ENCODE results near the gene RXRA. TPM values are rescaled to one million over a fixed set of nuclear protein-coding genes. Genes with fewer than 3 reads are reported as not detected.

The RXRA gene
- total RNA-seq (2016; rRNA removed; fragmentation: Illumina TruSeq; extraction: Trizol) (19.2 and 29.2 TPM in 2 replicates), polyA plus RNA-seq (2011; rRNA removed) (18.9 and 23.8 TPM in 2 replicates), polyA minus RNA-seq (2011; rRNA and poly(A)+ RNA removed; ENCODE audit: low replicate concordance) (26.4 and 69.1 TPM in 2 replicates), Bru-seq, nascent RNA (percentile 54 among the genes with signal in this experiment), BruChase-seq, experiment 1, labeled RNA remaining after a 6-hour chase (percentile 66 among the genes with signal in this experiment), BruChase-seq, experiment 2, labeled RNA remaining after a 2-hour chase (percentile 63 among the genes with signal in this experiment)
- 24.1 and 24.5 TPM in 2 replicates for total RNA-seq (2016; cell fraction: cytosol; rRNA removed; fragmentation: Illumina TruSeq; extraction: Trizol; ENCODE audit: low read depth)
- total RNA-seq (2016; cell fraction: insoluble cytoplasmic fraction; rRNA removed; fragmentation: Illumina TruSeq; extraction: Trizol), result 16.2 and 29.2 TPM in 2 replicates
- 50.6 and 51.0 TPM in 2 replicates for total RNA-seq (2016; cell fraction: membrane; rRNA removed; fragmentation: Illumina TruSeq; extraction: Trizol)
- total RNA-seq (2016; cell fraction: nucleus; rRNA removed; fragmentation: Illumina TruSeq; extraction: Trizol), result 14.5 and 14.9 TPM in 2 replicates
- polyA plus RNA-seq (2011; cell fraction: cytosol; rRNA removed), result 20.3 and 28.6 TPM in 2 replicates
- polyA plus RNA-seq (2011; cell fraction: nucleus; rRNA removed), result 25.5 and 28.6 TPM in 2 replicates
- 42.6 and 48.4 TPM in 2 replicates for polyA plus RNA-seq (2012)
- polyA plus RNA-seq (2016; cell fraction: cytosol; fragmentation: Illumina TruSeq; extraction: Trizol; ENCODE audit: low read depth), result 68.3 and 74.3 TPM in 2 replicates
- polyA plus RNA-seq (2016; cell fraction: insoluble cytoplasmic fraction; fragmentation: Illumina TruSeq; extraction: Trizol; ENCODE audit: low read depth), result 28.2 and 39.1 TPM in 2 replicates
- 81.0 and 95.6 TPM in 2 replicates for polyA plus RNA-seq (2016; cell fraction: membrane; fragmentation: Illumina TruSeq; extraction: Trizol; ENCODE audit: low read depth)
- polyA plus RNA-seq (2016; cell fraction: nucleus; fragmentation: Illumina TruSeq; extraction: Trizol; ENCODE audit: insufficient read depth, low read depth), result 27.8 and 30.7 TPM in 2 replicates
- polyA minus RNA-seq (2011; cell fraction: cytosol; rRNA and poly(A)+ RNA removed), result 27.2 and 30.5 TPM in 2 replicates
- 13.6 and 15.8 TPM in 2 replicates for polyA minus RNA-seq (2011; cell fraction: nucleus; rRNA and poly(A)+ RNA removed)
- long read RNA-seq, experiment 1, partial matches to known transcripts, result 3 of 12 reads
- long read RNA-seq, experiment 1, other reads (novel, unspliced or antisense), result 9 of 12 reads
- long read RNA-seq, experiment 2, transcript RXRA-202 (10 exons, 1,846 nt), result major isoform, 59 of 145 reads
- long read RNA-seq, experiment 2, partial matches to known transcripts, result 25 of 145 reads
- long read RNA-seq, experiment 2, other reads (novel, unspliced or antisense), result 61 of 145 reads

DNA sequence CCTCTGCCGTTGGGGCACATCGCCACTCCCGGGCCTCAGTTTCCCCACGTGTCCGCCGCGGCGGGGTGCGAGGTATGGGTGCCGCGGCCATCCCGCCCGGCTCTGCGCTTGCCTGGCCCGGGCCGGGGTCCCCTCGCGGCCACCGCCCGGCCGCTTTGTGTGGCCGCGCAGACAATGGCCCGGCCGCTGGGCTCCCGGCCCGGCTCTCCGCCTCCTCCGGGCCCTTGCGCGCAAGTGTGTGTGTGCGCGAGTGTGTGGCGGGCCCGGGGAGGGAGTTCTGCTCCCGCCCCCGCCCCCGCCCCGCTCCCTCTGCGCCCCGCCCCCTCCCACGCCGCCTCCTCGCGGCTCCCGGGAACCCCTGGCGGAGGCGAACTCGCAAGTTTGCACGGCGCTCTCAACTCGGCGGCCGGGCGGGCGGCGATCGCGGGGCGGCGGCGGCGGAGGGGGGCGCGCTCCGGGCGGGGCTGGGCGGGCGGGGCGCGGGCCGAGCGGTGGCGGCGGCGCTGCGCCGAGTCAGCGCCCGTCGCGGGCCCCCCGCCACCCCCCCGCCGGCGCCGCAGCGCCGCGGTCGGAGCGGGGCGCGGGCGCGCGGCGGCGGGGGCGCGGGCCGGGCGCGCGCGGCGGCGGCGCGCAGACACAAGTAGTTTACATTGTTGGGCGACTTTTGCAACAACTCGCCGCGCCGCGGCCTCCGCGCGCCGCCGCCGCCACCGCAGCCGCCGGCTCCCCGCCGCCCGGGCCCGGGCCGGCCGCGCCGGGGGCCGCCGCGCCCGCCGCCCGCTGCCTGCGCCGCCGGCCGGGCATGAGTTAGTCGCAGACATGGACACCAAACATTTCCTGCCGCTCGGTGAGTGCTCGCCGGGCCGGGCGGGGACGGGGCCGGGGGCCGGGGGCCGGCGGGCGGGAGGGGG, at the start of gene RXRA:
Gene RXRA, plus strand, starts transcription at position 643 of the 911 bp plus-strand sequence. Its CDS starts 177 bp downstream, at position 820.
- Histone ChIP-seq H3K27me3 (ENCODE audit: control insufficient read depth in 1 of 2, insufficient read depth in 2 of 2, low read length in 2 of 2) (no peaks in the 10 kb centered on the region; a peak in 2 of 5 replicates), H3K27ac (ENCODE audit: extremely low read length, insufficient read depth, low read length) (peak within 1 kb of the TSS; percentile 99), H2AFZ (ENCODE audit: low read length) (no peak within 1 kb of the TSS), H3K9me3 (ENCODE audit: low read length) (no peaks in the 10 kb centered on the region), H3K4me2 (ENCODE audit: low read depth, low read length) (peak within 1 kb of the TSS; percentile 98), H3K79me2 (ENCODE audit: insufficient read depth, low read length) (peaks cover 41% of the 10 kb centered on the region), H3K36me3 (replicated peaks in 1 of 2; ENCODE audit: control insufficient read depth in 1 of 2, insufficient read depth in 2 of 2, low read length in 2 of 2) (no peaks in the 10 kb centered on the region), H3K4me1 (ENCODE audit: insufficient read depth, low read length) (peaks cover 77% of the 10 kb centered on the region), H4K20me1 (ENCODE audit: insufficient read depth, low read length) (peaks cover 7% of the 10 kb centered on the region; the same call in 1 of the 2 replicates), H3K4me3 (replicated peaks in 1 of 3; ENCODE audit: insufficient read depth in 1 of 3, low read depth in 2 of 3, low read length in 3 of 3) (peak within 1 kb of the TSS; percentile 73 to 98 (median 83)), H3K9ac (ENCODE audit: insufficient read depth, low read depth, low read length) (peak within 1 kb of the TSS; percentile 95)
- intact Hi-C loops (cut with micrococcal nuclease; ENCODE audit: unreplicated experiment), result loop anchor here (5.0 to 10.0 kb wide), 2 partner anchors 41 to 151 kb away; no protein-coding TSS in a partner anchor
- POLR2A ChIA-PET, result no interaction called here
- no TSS peak for BruUV-seq (replicated peaks)
- no peak for FAIRE-seq
- WGBS (ENCODE audit: low lambda C conversion rate), result 7% methylated on average over 3 of the region's 156 CpGs
- in situ Hi-C loops (cut with HindIII; ENCODE audit: extremely low pct_ligation_motif_present, low pct_unique_long_range_greater_than_20kb), result loop anchor here (10.0 kb wide), 1 partner anchor 161 kb away; the partner anchor contains the start of gene RNU6ATAC
- CTCF ChIA-PET (ENCODE audit: low intra/inter-chr PET ratio, low total read pairs), result no interaction called here
- peak; percentile 6 for ATAC-seq
- DNase-seq (ENCODE audit: low spot score), result peak; percentile 60
- TF ChIP-seq AGO2 (optimal IDR thresholded peaks at IDR 0.05; ENCODE audit: low read depth, low read length) (peak; percentile 19), HNRNPK (IDR thresholded peaks at IDR 0.05; ENCODE audit: low read depth, low read length, poor library complexity, severe bottlenecking) (peak; percentile 30), MEIS2 (CRISPR knock-in tag; IDR thresholded peaks at IDR 0.05) (peak; percentile 40; the same call in 1 of the 2 replicates), MZF1 (CRISPR knock-in tag; IDR thresholded peaks at IDR 0.05; ENCODE audit: borderline replicate concordance) (no peak), SMC3 (IDR thresholded peaks at IDR 0.05; ENCODE audit: low read length) (no peak), ZNF160 (CRISPR knock-in tag; IDR thresholded peaks at IDR 0.05) (no peak), RBFOX2 (IDR thresholded peaks at IDR 0.05; ENCODE audit: low read depth, low read length) (peak; percentile 79), SPEN (CRISPR knock-in tag; IDR thresholded peaks at IDR 0.05; ENCODE audit: low read depth) (no peak), ZNF563 (CRISPR knock-in tag; IDR thresholded peaks at IDR 0.05) (0 out of 2 replicates have a peak, but pooled peaks have one; percentile 22)
- TF ChIP-seq, protein P1, sequence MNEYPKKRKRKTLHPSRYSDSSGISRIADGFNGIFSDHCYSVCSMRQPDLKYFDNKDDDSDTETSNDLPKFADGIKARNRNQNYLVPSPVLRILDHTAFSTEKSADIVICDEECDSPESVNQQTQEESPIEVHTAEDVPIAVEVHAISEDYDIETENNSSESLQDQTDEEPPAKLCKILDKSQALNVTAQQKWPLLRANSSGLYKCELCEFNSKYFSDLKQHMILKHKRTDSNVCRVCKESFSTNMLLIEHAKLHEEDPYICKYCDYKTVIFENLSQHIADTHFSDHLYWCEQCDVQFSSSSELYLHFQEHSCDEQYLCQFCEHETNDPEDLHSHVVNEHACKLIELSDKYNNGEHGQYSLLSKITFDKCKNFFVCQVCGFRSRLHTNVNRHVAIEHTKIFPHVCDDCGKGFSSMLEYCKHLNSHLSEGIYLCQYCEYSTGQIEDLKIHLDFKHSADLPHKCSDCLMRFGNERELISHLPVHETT (CRISPR knock-in tag; conservative IDR thresholded peaks at IDR 0.05), result peak; percentile 92; the same call in 1 of the 2 replicates
- TF ChIP-seq, protein P2, sequence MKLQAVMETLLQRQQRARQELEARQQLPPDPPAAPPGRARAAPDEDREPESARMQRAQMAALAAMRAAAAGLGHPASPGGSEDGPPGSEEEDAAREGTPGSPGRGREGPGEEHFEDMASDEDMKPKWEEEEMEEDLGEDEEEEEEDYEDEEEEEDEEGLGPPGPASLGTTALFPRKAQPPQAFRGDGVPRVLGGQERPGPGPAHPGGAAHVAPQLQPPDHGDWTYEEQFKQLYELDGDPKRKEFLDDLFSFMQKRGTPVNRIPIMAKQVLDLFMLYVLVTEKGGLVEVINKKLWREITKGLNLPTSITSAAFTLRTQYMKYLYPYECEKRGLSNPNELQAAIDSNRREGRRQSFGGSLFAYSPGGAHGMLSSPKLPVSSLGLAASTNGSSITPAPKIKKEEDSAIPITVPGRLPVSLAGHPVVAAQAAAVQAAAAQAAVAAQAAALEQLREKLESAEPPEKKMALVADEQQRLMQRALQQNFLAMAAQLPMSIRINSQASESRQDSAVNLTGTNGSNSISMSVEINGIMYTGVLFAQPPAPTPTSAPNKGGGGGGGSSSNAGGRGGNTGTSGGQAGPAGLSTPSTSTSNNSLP (IDR thresholded peaks at IDR 0.05; ENCODE audit: low read depth, low read length), result no peak
